Hepatocyte (in vitro differentiated cells): ENCODE results near the gene LRRC8D. TPM values are rescaled to one million over a fixed set of nuclear protein-coding genes. Genes with fewer than 3 reads are reported as not detected.

ENCODE experiments used
- DNase-seq: peaks from one replicate; pipeline ENCODE4 v3.0.0-alpha.2; 2016; ENCODE audit warnings: low spot score
- H2AFZ ChIP-seq: fragments of 200-600 bp; sonication (generic); 2 replicates; pipeline ENCODE4 v1.6.0; 2016; ENCODE audit warnings: antibody characterized with exemption, mild to moderate bottlenecking
- H3K27ac ChIP-seq: fragments of 200-600 bp; sonication (generic); 2 replicates; pipeline ENCODE4 v1.5.1; 2016; ENCODE audit warnings: mild to moderate bottlenecking
- H3K27me3 ChIP-seq: fragments of 200-600 bp; sonication (generic); 2 replicates; pipeline ENCODE4 v1.6.1; 2016
- H3K36me3 ChIP-seq: fragments of 200-600 bp; sonication (generic); replicated peaks from 2 replicates; pipeline ENCODE4 v1.5.1; 2016; ENCODE audit warnings: low read depth; ENCODE audit not compliant: insufficient read depth
- H3K4me1 ChIP-seq: fragments of 200-600 bp; sonication (generic); 2 replicates; pipeline ENCODE4 v1.5.1; 2016; ENCODE audit warnings: mild to moderate bottlenecking, moderate library complexity; ENCODE audit not compliant: insufficient read depth
- H3K4me2 ChIP-seq: fragments of 200-600 bp; sonication (generic); 2 replicates; pipeline ENCODE4 v1.6.0; 2016
- H3K4me3 ChIP-seq: fragments of 200-600 bp; sonication (generic); 2 replicates; pipeline ENCODE4 v1.5.1; 2016; ENCODE audit warnings: mild to moderate bottlenecking
- H3K79me2 ChIP-seq: fragments of 200-600 bp; sonication (generic); 2 replicates; pipeline ENCODE4 v1.6.0; 2017; ENCODE audit warnings: mild to moderate bottlenecking
- H3K9me2 ChIP-seq: fragments of 200-600 bp; sonication (generic); replicated peaks from 2 replicates; pipeline ENCODE4 v1.6.0; 2017; ENCODE audit warnings: mild to moderate bottlenecking; ENCODE audit not compliant: insufficient read depth
- H3K9me3 ChIP-seq: fragments of 200-600 bp; sonication (generic); 2 replicates; pipeline ENCODE4 v1.5.1; 2016; ENCODE audit warnings: low read depth, mild to moderate bottlenecking
- H4K20me1 ChIP-seq: fragments of 200-600 bp; sonication (generic); 2 replicates; pipeline ENCODE4 v1.6.0; 2016; ENCODE audit warnings: mild to moderate bottlenecking; ENCODE audit not compliant: insufficient read depth, poor library complexity, severe bottlenecking
- EZH2 ChIP-seq: fragments of 200-600 bp; sonication (generic); IDR thresholded peaks from 2 replicates; pipeline ENCODE4 v1.6.1; 2016; ENCODE audit warnings: antibody characterized with exemption, mild to moderate bottlenecking, borderline replicate concordance
- EZH2phosphoT487 ChIP-seq: fragments of 200-600 bp; sonication (generic); IDR thresholded peaks from one replicate; pipeline ENCODE4 v1.6.1; 2018; ENCODE audit warnings: antibody characterized with exemption, mild to moderate bottlenecking, low read depth, moderate library complexity; ENCODE audit not compliant: unreplicated experiment, severe bottlenecking
- WGBS: methylation state at CpG from one replicate; pipeline ENCODE4 v1.1.6; 2016; ENCODE audit warnings: low lambda C conversion rate; ENCODE audit errors: missing lambda C conversion rate; 5-methylcytosine and 5-hydroxymethylcytosine counted together
- polyA plus RNA-seq: library from polyadenylated mRNA; unstranded; fragments of >200 nt; fragmentation: Nextera tagmentation; extraction: Ambion mirVana; gene quantifications from 2 replicates; pipeline ENCODE4 v1.2.1, GENCODE V29; 2016
- total RNA-seq: library from RNA; depleted of rRNA; stranded (reverse); fragments of >200 nt; gene quantifications from 2 replicates; pipeline ENCODE4 v1.2.3, GENCODE V29; 2014
- TF ChIP-seq, protein P1 (sequence below): fragments of 200-600 bp; sonication (generic); IDR thresholded peaks from 2 replicates; pipeline ENCODE4 v1.5.1; 2016; ENCODE audit warnings: antibody characterized with exemption, mild to moderate bottlenecking; ENCODE audit not compliant: poor library complexity

Gene LRRC8D
- total and polyA plus RNA-seq, 2 experiments from 2014 or later = 15.1 to 28.9 TPM

- H3K4me3 ChIP-seq = no peak overlapping the region
- no peak for TF ChIP-seq EZH2
- TF ChIP-seq, protein P1, sequence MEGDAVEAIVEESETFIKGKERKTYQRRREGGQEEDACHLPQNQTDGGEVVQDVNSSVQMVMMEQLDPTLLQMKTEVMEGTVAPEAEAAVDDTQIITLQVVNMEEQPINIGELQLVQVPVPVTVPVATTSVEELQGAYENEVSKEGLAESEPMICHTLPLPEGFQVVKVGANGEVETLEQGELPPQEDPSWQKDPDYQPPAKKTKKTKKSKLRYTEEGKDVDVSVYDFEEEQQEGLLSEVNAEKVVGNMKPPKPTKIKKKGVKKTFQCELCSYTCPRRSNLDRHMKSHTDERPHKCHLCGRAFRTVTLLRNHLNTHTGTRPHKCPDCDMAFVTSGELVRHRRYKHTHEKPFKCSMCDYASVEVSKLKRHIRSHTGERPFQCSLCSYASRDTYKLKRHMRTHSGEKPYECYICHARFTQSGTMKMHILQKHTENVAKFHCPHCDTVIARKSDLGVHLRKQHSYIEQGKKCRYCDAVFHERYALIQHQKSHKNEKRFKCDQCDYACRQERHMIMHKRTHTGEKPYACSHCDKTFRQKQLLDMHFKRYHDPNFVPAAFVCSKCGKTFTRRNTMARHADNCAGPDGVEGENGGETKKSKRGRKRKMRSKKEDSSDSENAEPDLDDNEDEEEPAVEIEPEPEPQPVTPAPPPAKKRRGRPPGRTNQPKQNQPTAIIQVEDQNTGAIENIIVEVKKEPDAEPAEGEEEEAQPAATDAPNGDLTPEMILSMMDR = no peak
- no peak for TF ChIP-seq EZH2phosphoT487
- no peak overlapping the region for H3K4me2 ChIP-seq
- WGBS = 96% methylated on average over 6 of the region's 6 CpGs
- no peak overlapping the region for H3K27ac ChIP-seq
- H3K79me2 ChIP-seq = no peaks in the 10 kb centered on the region
- H3K9me3 ChIP-seq = no peaks in the 10 kb centered on the region
- no peaks in the 10 kb centered on the region for H3K9me2 ChIP-seq
- H4K20me1 ChIP-seq = no peaks in the 10 kb centered on the region
- no peaks in the 10 kb centered on the region for H3K27me3 ChIP-seq
- H3K4me1 ChIP-seq = peaks cover 6% of the 10 kb centered on the region
- H3K36me3 ChIP-seq = no peaks in the 10 kb centered on the region
- no peak overlapping the region for H2AFZ ChIP-seq
- DNase-seq = no peak
These were observed 111.9 kb downstream of the LRRC8D start for GRCh38 chr1:89932598-89933364.

- 97% methylated on average over 11 of the region's 11 CpGs for WGBS
- H3K4me2 ChIP-seq = no peak overlapping the region
- TF ChIP-seq EZH2 = no peak
- no peak for TF ChIP-seq EZH2phosphoT487
- TF ChIP-seq, protein P1 = no peak
These were observed 113.6 kb downstream of the LRRC8D start for GRCh38 chr1:89934461-89934860.

DNA sequence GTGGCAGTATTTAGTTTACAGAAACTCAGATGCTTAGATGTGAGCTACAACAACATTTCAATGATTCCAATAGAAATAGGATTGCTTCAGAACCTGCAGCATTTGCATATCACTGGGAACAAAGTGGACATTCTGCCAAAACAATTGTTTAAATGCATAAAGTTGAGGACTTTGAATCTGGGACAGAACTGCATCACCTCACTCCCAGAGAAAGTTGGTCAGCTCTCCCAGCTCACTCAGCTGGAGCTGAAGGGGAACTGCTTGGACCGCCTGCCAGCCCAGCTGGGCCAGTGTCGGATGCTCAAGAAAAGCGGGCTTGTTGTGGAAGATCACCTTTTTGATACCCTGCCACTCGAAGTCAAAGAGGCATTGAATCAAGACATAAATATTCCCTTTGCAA, 114.4 kb downstream of the LRRC8D start:
- Histone ChIP-seq H3K9me3 (no peaks in the 10 kb centered on the region), H3K27me3 (no peaks in the 10 kb centered on the region), H3K36me3 (no peaks in the 10 kb centered on the region), H3K4me3 (no peak overlapping the region), H3K9me2 (no peaks in the 10 kb centered on the region), H2AFZ (no peak overlapping the region), H4K20me1 (no peaks in the 10 kb centered on the region), H3K27ac (no peak overlapping the region), H3K79me2 (no peaks in the 10 kb centered on the region), H3K4me2 (no peak overlapping the region), H3K4me1 (peaks cover 5% of the 10 kb centered on the region)
- no peak for DNase-seq
- WGBS = 89% methylated on average over 4 of the region's 4 CpGs
- TF ChIP-seq, protein P1 = no peak
- TF ChIP-seq EZH2 = no peak

More at GRCh38 chr1:89934461-89934860, 113.6 kb downstream of the LRRC8D start:
- Histone ChIP-seq H3K27me3 (no peaks in the 10 kb centered on the region), H4K20me1 (no peaks in the 10 kb centered on the region), H3K27ac (no peak overlapping the region), H3K36me3 (no peaks in the 10 kb centered on the region), H3K9me3 (no peaks in the 10 kb centered on the region), H3K9me2 (no peaks in the 10 kb centered on the region), H2AFZ (no peak overlapping the region), H3K79me2 (no peaks in the 10 kb centered on the region), H3K4me3 (no peak overlapping the region), H3K4me1 (peaks cover 5% of the 10 kb centered on the region)
- DNase-seq = no peak
